Muscle layer of duodenum (tissue), 2 donors: Measurements from ENCODE around the gene FASTKD3.

Source experiments
- H3K27ac ChIP-seq: one replicate; pipeline ENCODE4 v1.7.0; 2013; ENCODE audit warnings: mild to moderate bottlenecking, low read length
- H3K27me3 ChIP-seq: one replicate; pipeline ENCODE4 v1.7.0; 2013; ENCODE audit warnings: low read depth, mild to moderate bottlenecking, control low read depth, low read length
- H3K36me3 ChIP-seq, 2 donors: one replicate each; pipeline ENCODE4 v1.7.0; 2013; ENCODE audit warnings: low read length in 2 of 2, control low read depth in 1 of 2, mild to moderate bottlenecking in 1 of 2; ENCODE audit not compliant: insufficient read depth in 2 of 2, control insufficient read depth in 1 of 2
- H3K4me1 ChIP-seq, 2 donors: one replicate each; pipeline ENCODE4 v1.7.0; 2013; ENCODE audit warnings: low read length in 2 of 2, mild to moderate bottlenecking in 2 of 2, control low read depth in 1 of 2, moderate library complexity in 1 of 2; ENCODE audit not compliant: insufficient read depth in 2 of 2, control insufficient read depth in 1 of 2
- H3K4me3 ChIP-seq, 2 donors: one replicate each; pipeline ENCODE4 v1.7.0; 2013; ENCODE audit warnings: low read length in 2 of 2, low read depth in 1 of 2, mild to moderate bottlenecking in 1 of 2
- H3K9me3 ChIP-seq, 2 donors: one replicate each; pipeline ENCODE4 v1.7.0; 2013; ENCODE audit warnings: low read length in 2 of 2, control low read depth in 1 of 2, mild to moderate bottlenecking in 1 of 2; ENCODE audit not compliant: control insufficient read depth in 1 of 2
- donor health status: healthy.

Gene FASTKD3

DNA sequence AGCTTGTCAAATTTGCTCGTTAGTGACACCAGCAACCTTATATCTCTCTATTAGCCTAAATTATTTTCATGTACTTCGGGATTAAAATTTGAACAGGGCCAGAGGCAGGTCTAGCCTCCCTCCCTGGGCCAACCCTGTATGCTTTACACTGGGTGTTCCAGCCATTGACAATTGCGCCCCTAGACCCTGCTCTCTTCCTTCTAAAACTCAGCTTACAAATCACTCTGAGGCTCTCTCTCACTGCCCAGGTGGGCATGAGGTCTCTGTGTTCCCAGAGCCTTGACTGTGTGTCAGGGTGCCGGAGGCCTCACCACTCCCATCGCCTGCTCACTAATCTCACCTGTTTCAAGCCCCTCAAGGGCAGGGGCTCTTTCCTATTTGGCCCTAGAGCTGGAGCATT lies 11.5 kb downstream of the FASTKD3 start:
- Histone ChIP-seq H3K4me3 (no peak overlapping the region), H3K4me1 (no peaks in the 10 kb centered on the region), H3K36me3 (peaks cover 18 to 32% of the 10 kb centered on the region in 2 donors), H3K27me3 (no peaks in the 10 kb centered on the region), H3K27ac (no peak overlapping the region), H3K9me3 (no peaks in the 10 kb centered on the region)

DNA sequence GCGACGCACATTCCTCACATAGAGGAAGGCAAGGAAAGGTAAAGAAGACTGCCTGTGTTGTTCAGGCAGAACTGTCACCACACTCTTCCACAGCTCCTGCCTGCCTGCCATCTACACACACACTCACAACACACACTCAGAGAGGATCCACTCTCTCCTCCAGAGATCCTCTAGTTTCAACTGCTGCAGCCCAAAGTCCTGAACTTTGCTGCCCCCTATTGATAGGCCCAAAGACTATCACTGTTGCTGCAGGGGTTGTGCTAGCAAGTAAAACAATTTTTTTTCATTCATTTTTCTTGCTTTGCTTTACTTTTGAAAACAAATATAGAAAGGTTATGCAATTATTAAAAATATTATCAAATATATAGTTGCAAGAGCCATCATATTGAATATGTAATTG lies 12.0 kb downstream of the FASTKD3 start:
- Histone ChIP-seq H3K36me3 (peaks cover 18 to 27% of the 10 kb centered on the region in 2 donors), H3K4me1 (no peaks in the 10 kb centered on the region), H3K4me3 (no peak overlapping the region), H3K9me3 (no peaks in the 10 kb centered on the region), H3K27me3 (no peaks in the 10 kb centered on the region), H3K27ac (no peak overlapping the region)

DNA sequence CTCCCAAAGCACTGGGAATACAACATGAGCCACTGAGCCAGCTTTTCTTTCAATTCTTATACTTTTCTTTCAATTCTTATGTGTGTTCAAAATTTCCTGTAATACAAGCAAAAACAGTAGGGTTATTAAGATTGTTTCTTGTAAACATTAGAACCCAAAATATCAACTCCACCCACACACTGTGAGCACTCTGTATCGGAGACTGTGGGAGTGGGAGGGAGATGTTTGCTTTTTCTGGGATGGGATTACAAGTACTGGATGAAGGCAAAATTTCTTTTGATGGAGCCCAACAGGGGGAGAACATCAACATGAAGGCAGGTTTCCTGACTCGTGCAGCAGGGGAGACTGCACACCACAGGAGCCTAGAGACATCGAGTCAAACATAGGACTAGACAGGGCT lies 13.2 kb downstream of the FASTKD3 start:
- peaks cover 15 to 19% of the 10 kb centered on the region in 2 donors for H3K36me3 ChIP-seq
- H3K27me3 ChIP-seq, result peaks cover 4% of the 10 kb centered on the region
- no peak overlapping the region for H3K27ac ChIP-seq
- H3K4me1 ChIP-seq, result no peaks in the 10 kb centered on the region
- H3K9me3 ChIP-seq, result no peaks in the 10 kb centered on the region
- no peak overlapping the region for H3K4me3 ChIP-seq

DNA sequence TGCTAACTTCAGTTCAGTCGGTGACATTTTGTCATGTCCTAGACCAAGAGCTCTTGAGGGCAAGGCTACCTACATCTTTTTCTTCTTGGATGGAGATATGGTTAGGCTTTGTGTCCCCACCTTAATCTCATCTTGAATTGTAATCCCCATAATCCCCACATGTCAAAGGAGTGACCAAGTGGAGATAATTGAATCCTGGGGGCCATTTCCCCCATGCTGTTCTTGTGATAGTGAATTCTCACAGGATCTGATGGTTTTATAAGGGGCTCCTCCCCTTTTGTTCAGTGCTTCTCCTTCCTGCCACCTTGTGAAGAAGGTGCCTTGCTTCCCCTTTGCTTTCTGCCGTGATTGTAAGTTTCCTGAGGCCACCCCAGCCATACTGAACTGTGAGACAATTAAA lies 15.8 kb downstream of the FASTKD3 start:
- Histone ChIP-seq H3K4me3 (no peak overlapping the region), H3K27ac (no peak overlapping the region), H3K27me3 (peaks cover 14% of the 10 kb centered on the region), H3K4me1 (peaks cover 0 to 8% of the 10 kb centered on the region in 2 donors), H3K36me3 (peaks cover 0 to 3% of the 10 kb centered on the region in 2 donors), H3K9me3 (no peaks in the 10 kb centered on the region)

DNA sequence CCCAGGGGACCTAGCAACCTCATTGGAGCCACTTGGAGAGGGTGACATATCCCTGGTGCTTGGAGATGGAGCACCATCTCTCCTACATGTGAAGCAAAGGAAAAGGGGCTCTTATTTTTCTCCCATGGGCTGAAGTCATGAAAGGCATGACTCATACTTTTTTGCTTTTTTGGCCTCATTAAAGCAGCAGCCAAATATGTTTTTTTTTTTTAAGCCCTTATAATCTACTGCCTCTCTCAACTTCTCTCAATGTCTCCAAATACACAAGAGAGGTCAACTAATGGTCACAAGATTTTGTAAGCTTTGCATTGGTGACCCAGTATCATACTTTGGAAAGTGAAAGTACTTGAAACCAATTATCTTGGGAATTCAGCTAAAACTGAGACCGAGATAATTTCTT lies 16.3 kb downstream of the FASTKD3 start:
- Histone ChIP-seq H3K4me1 (peaks cover 0 to 8% of the 10 kb centered on the region in 2 donors), H3K36me3 (peaks cover 0 to under 1% of the 10 kb centered on the region in 2 donors), H3K9me3 (no peaks in the 10 kb centered on the region), H3K27me3 (peaks cover 14% of the 10 kb centered on the region), H3K4me3 (no peak overlapping the region), H3K27ac (no peak overlapping the region)

- peaks cover 14% of the 10 kb centered on the region for H3K27me3 ChIP-seq
- peaks cover 0 to 8% of the 10 kb centered on the region in 2 donors for H3K4me1 ChIP-seq
- no peak overlapping the region for H3K4me3 ChIP-seq
- H3K9me3 ChIP-seq, result no peaks in the 10 kb centered on the region
- no peak overlapping the region for H3K27ac ChIP-seq
- H3K36me3 ChIP-seq, result no peaks in the 10 kb centered on the region
Measured at GRCh38 chr5:7851617-7852289, 17.1 kb downstream of the FASTKD3 start.

DNA sequence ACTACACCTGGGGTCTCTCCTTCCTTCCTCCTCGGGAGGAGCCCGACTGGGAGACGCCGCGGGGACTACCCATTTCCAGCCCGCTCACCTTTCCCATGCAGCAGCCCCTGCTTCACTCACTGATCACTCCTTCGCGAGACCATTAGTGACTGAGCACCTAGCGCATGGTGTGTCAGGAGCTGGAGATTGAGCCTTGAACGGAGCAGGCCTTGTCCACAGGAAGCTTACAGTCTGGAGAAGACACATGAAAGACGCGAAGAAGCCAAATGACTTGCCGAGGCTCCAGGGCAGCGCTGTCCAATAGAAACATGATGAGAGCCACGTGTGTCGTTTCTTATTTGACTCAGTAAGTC lies 17.6 kb downstream of the FASTKD3 start:
- Histone ChIP-seq H3K36me3 (no peaks in the 10 kb centered on the region), H3K27me3 (peaks cover 14% of the 10 kb centered on the region), H3K4me1 (peaks cover 0 to 8% of the 10 kb centered on the region in 2 donors), H3K9me3 (no peaks in the 10 kb centered on the region), H3K27ac (no peak overlapping the region), H3K4me3 (peak overlapping the region; percentile 26 to 71)

GRCh38 chr5:7850395-7851239 lies 18.2 kb downstream of the FASTKD3 start, which contains the start of gene CFAP90:
TSS of gene CFAP90 (minus strand) at chr5:7851133. CDS start at chr5:7851021, 112 bp downstream.
- no peak within 1 kb of the TSS for H3K27ac ChIP-seq

GRCh38 chr5:7849681-7850394 lies 19.0 kb downstream of the FASTKD3 start:
- Histone ChIP-seq H3K36me3 (no peaks in the 10 kb centered on the region), H3K27me3 (peaks cover 14% of the 10 kb centered on the region)

More at GRCh38 chr5:7850395-7851239, 18.2 kb downstream of the FASTKD3 start, which contains the start of gene CFAP90:
- H3K4me3 ChIP-seq, result peak within 1 kb of the TSS; percentile 26 to 71
- peaks cover 14% of the 10 kb centered on the region for H3K27me3 ChIP-seq
- H3K9me3 ChIP-seq, result no peaks in the 10 kb centered on the region
- H3K4me1 ChIP-seq, result peaks cover 0 to 8% of the 10 kb centered on the region in 2 donors
- H3K36me3 ChIP-seq, result no peaks in the 10 kb centered on the region

GRCh38 chr5:7848296-7848695 lies 20.5 kb downstream of the FASTKD3 start:
- H3K27ac ChIP-seq, result no peak overlapping the region
- no peak overlapping the region for H3K4me3 ChIP-seq
- peaks cover 14% of the 10 kb centered on the region for H3K27me3 ChIP-seq
- H3K9me3 ChIP-seq, result no peaks in the 10 kb centered on the region
- H3K4me1 ChIP-seq, result peaks cover 0 to 8% of the 10 kb centered on the region in 2 donors
- H3K36me3 ChIP-seq, result no peaks in the 10 kb centered on the region

More at GRCh38 chr5:7849681-7850394, 19.0 kb downstream of the FASTKD3 start:
- no peaks in the 10 kb centered on the region for H3K9me3 ChIP-seq
- peaks cover 0 to 8% of the 10 kb centered on the region in 2 donors for H3K4me1 ChIP-seq
- H3K27ac ChIP-seq, result no peak overlapping the region
- H3K4me3 ChIP-seq, result peak overlapping the region; percentile 11 to 59

DNA sequence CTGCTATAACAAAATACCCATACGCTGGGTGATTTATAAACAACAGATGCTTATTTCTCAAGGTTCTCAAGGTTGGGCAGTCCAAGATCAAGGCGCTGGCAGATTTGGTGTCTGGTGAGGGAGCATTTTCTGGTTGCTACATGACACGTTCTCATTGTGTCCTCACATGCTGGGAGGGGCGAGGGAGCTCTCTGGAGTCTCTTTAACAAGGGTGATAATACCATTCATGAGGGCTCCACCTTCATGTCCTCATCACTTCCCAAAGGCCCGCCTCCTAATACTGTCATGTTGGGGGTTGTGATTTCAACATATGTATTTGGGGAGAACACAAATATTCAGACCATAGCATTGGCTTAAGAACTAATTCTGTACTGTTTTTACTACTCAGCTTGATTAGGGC lies 22.5 kb downstream of the FASTKD3 start:
- Histone ChIP-seq H3K36me3 (no peaks in the 10 kb centered on the region), H3K9me3 (no peaks in the 10 kb centered on the region), H3K27ac (no peak overlapping the region), H3K4me3 (no peak overlapping the region), H3K27me3 (peaks cover 12% of the 10 kb centered on the region), H3K4me1 (peaks cover 0 to 8% of the 10 kb centered on the region in 2 donors)
